WTC11 (cell line): ENCODE measurements around the gene DISC1. TPM values are rescaled to one million over a fixed set of nuclear protein-coding genes. Genes with fewer than 3 reads are reported as not detected.

ENCODE experiments used
- ATAC-seq: fragments of 200-7000 bp; cut with Tn5 transposase; 2 replicates; pipeline ENCODE4 v1.10.0; 2021; ENCODE audit warnings: mild to moderate bottlenecking, moderate library complexity
- CTCF ChIA-PET: fragments of 300-600 bp; sonication (Branson Sonifier 250); formaldehyde crosslinking; loops from one replicate; lab custom pipeline; 2021; ENCODE audit warnings: antibody characterized with exemption; lab: Charles Lee
- POLR2A ChIA-PET: fragments of 350-600 bp; sonication (Branson Sonifier 250); formaldehyde crosslinking; loops from one replicate; lab custom pipeline; 2021; ENCODE audit warnings: antibody characterized with exemption; lab: Charles Lee
- DNase-seq: peaks from one replicate; pipeline ENCODE4 v3.0.0; 2021; ENCODE audit warnings: low spot score
- H3K27ac Mint-ChIP-seq: 2 replicates; pipeline ENCODE4 v1.8.0; 2021; ENCODE audit warnings: mixed read lengths
- H3K27me3 Mint-ChIP-seq: 2 replicates; pipeline ENCODE4 v1.8.0; 2021; ENCODE audit warnings: low read depth, mild to moderate bottlenecking, moderate library complexity, mixed read lengths
- H3K36me3 Mint-ChIP-seq: 2 replicates; pipeline ENCODE4 v1.8.0; 2021; ENCODE audit warnings: mixed read lengths
- H3K4me1 Mint-ChIP-seq: 2 replicates; pipeline ENCODE4 v1.8.0; 2022; ENCODE audit warnings: mixed read lengths
- H3K4me3 Mint-ChIP-seq: 2 replicates; pipeline ENCODE4 v1.8.0; 2021; ENCODE audit warnings: mild to moderate bottlenecking, moderate library complexity, mixed read lengths
- H3K9me3 Mint-ChIP-seq: 2 replicates; pipeline ENCODE4 v1.8.0; 2021; ENCODE audit warnings: mixed read lengths
- AFF4 ChIP-seq: sonication (generic); formaldehyde crosslinking; IDR thresholded peaks from 2 replicates; pipeline ENCODE4 v1.8.1; 2023; ENCODE audit warnings: mild to moderate bottlenecking, missing genetic modification reagents, borderline replicate concordance
- AR ChIP-seq: fragments of 250-450 bp; sonication (Bioruptor Pico); IDR thresholded peaks from 2 replicates; pipeline ENCODE4 v1.9.0; 2021; ENCODE audit warnings: mild to moderate bottlenecking
- ATF1 ChIP-seq: sonication (generic); formaldehyde crosslinking; IDR thresholded peaks from 2 replicates; pipeline ENCODE4 v1.8.1; 2023; ENCODE audit warnings: mild to moderate bottlenecking, moderate library complexity, missing genetic modification reagents
- E2F4 ChIP-seq: sonication (generic); formaldehyde crosslinking; IDR thresholded peaks from 2 replicates; pipeline ENCODE4 v1.8.1; 2022; ENCODE audit warnings: low read depth, mild to moderate bottlenecking, moderate library complexity, missing genetic modification reagents, borderline replicate concordance
- ESRRA ChIP-seq: sonication (generic); formaldehyde crosslinking; IDR thresholded peaks from 2 replicates; pipeline ENCODE4 v1.8.1; 2022; ENCODE audit warnings: mild to moderate bottlenecking, missing genetic modification reagents, borderline replicate concordance
- GABPB1 ChIP-seq: sonication (generic); formaldehyde crosslinking; IDR thresholded peaks from 2 replicates; pipeline ENCODE4 v1.8.1; 2023; ENCODE audit warnings: mild to moderate bottlenecking, missing genetic modification reagents
- HMGXB4 ChIP-seq: sonication (generic); formaldehyde crosslinking; IDR thresholded peaks from 2 replicates; pipeline ENCODE4 v1.8.1; 2023; ENCODE audit warnings: mild to moderate bottlenecking, moderate library complexity, missing genetic modification reagents
- IRF1 ChIP-seq: sonication (generic); formaldehyde crosslinking; IDR thresholded peaks from 2 replicates; pipeline ENCODE4 v1.8.0; 2023; ENCODE audit warnings: missing genetic modification reagents
- MAX ChIP-seq: sonication (generic); formaldehyde crosslinking; IDR thresholded peaks from 2 replicates; pipeline ENCODE4 v1.8.0; 2022; ENCODE audit warnings: mild to moderate bottlenecking, missing genetic modification reagents
- NFATC4 ChIP-seq: fragments of 250-450 bp; sonication (Bioruptor Pico); IDR thresholded peaks from 2 replicates; pipeline ENCODE4 v1.9.0; 2021; ENCODE audit warnings: mild to moderate bottlenecking
- OVOL2 ChIP-seq: fragments of 250-450 bp; sonication (Bioruptor Pico); IDR thresholded peaks from 2 replicates; pipeline ENCODE4 v1.9.0; 2021; ENCODE audit warnings: mild to moderate bottlenecking, borderline replicate concordance
- PREB ChIP-seq: sonication (generic); formaldehyde crosslinking; IDR thresholded peaks from 2 replicates; pipeline ENCODE4 v1.8.1; 2022; ENCODE audit warnings: mild to moderate bottlenecking, missing genetic modification reagents, moderate library complexity, borderline replicate concordance
- SP1 ChIP-seq: sonication (generic); formaldehyde crosslinking; conservative IDR thresholded peaks from 2 replicates; pipeline ENCODE4 v1.8.1; 2022; ENCODE audit warnings: missing genetic modification reagents
- TEAD4 ChIP-seq: sonication (generic); formaldehyde crosslinking; IDR thresholded peaks from 2 replicates; pipeline ENCODE4 v1.8.0; 2022; ENCODE audit warnings: mild to moderate bottlenecking, missing genetic modification reagents
- ZNF263 ChIP-seq: sonication (generic); formaldehyde crosslinking; IDR thresholded peaks from 2 replicates; pipeline ENCODE4 v1.8.1; 2022; ENCODE audit warnings: low read depth, mild to moderate bottlenecking, moderate library complexity, missing genetic modification reagents
- ZNF416 ChIP-seq: fragments of 250-450 bp; sonication (Bioruptor Pico); IDR thresholded peaks from 2 replicates; pipeline ENCODE4 v1.9.0; 2021; ENCODE audit warnings: mild to moderate bottlenecking, inconsistent platforms
- ZSCAN18 ChIP-seq: fragments of 250-450 bp; sonication (Bioruptor Pico); IDR thresholded peaks from 2 replicates; pipeline ENCODE4 v2.1.2; 2022; ENCODE audit warnings: mild to moderate bottlenecking, moderate library complexity
- total RNA-seq: library from RNA; stranded (reverse); gene quantifications from 3 replicates; pipeline ENCODE4 v1.2.3, GENCODE V29; 2021

Gene DISC1
- total RNA-seq, 1 experiment from 2014 or later, result 5.5 TPM

- no peak for TF ChIP-seq E2F4 (CRISPR knock-in tag)
Measured at GRCh38 chr1:231951374-231951773, 324.8 kb downstream of the DISC1 start (continued).

GRCh38 chr1:231952154-231952553, 325.6 kb downstream of the DISC1 start:
- no peaks in the 10 kb centered on the region; the same call in 1 of the 2 replicates for H3K36me3 Mint-ChIP-seq
- ATAC-seq, result no peak
- no peak for DNase-seq
- H3K9me3 Mint-ChIP-seq, result peaks cover 17% of the 10 kb centered on the region; the same call in 1 of the 2 replicates
- H3K4me1 Mint-ChIP-seq, result peaks cover 18% of the 10 kb centered on the region
- CTCF ChIA-PET, result no interaction called here
- peaks cover 7% of the 10 kb centered on the region; the same call in 1 of the 2 replicates for H3K27me3 Mint-ChIP-seq
- POLR2A ChIA-PET, result no interaction called here
- TF ChIP-seq PREB (CRISPR knock-in tag) (no peak), IRF1 (CRISPR knock-in tag) (no peak), NFATC4 (CRISPR knock-in tag) (no peak), AFF4 (CRISPR knock-in tag) (no peak), OVOL2 (CRISPR knock-in tag) (no peak), MAX (CRISPR knock-in tag) (no peak), ZNF263 (CRISPR knock-in tag) (no peak), AR (CRISPR knock-in tag) (no peak), ESRRA (no peak)
- no peak overlapping the region for H3K4me3 Mint-ChIP-seq
- H3K27ac Mint-ChIP-seq, result no peak overlapping the region

- DNase-seq (no peak), ATAC-seq (no peak)
- peaks cover 18% of the 10 kb centered on the region for H3K4me1 Mint-ChIP-seq
- CTCF ChIA-PET, result no interaction called here
- no peaks in the 10 kb centered on the region for H3K36me3 Mint-ChIP-seq
- peaks cover 6% of the 10 kb centered on the region; the same call in 1 of the 2 replicates for H3K27me3 Mint-ChIP-seq
- POLR2A ChIA-PET, result no interaction called here
- H3K9me3 Mint-ChIP-seq, result peaks cover 9% of the 10 kb centered on the region; the same call in 1 of the 2 replicates
- H3K27ac Mint-ChIP-seq, result no peak overlapping the region
- H3K4me3 Mint-ChIP-seq, result no peak overlapping the region
- no peak for TF ChIP-seq SP1 (CRISPR knock-in tag)
- no peak for TF ChIP-seq ZSCAN18 (CRISPR knock-in tag)
- no peak for TF ChIP-seq ATF1
- TF ChIP-seq GABPB1 (CRISPR knock-in tag), result no peak
- TF ChIP-seq ZNF263 (CRISPR knock-in tag), result no peak
- no peak for TF ChIP-seq ZNF416 (CRISPR knock-in tag)
- TF ChIP-seq HMGXB4 (CRISPR knock-in tag), result no peak
- TF ChIP-seq TEAD4 (CRISPR knock-in tag), result no peak
Measured at GRCh38 chr1:231953660-231954059, 327.1 kb downstream of the DISC1 start.
